Testis (tissue), 3 donors: ENCODE data around the gene TRIM8. TPM values are rescaled to one million over a fixed set of nuclear protein-coding genes. Genes with fewer than 3 reads are reported as not detected.

Experiments
- DNase-seq: peaks from one replicate; pipeline ENCODE4 v3.0.0-alpha.2; 2019
- H3K27ac ChIP-seq, 2 donors: fragments of 200-600 bp; sonication (generic); one replicate each; pipeline ENCODE4 v1.5.1; 2019
- H3K27me3 ChIP-seq: fragments of 200-600 bp; sonication (generic); one replicate; pipeline ENCODE4 v1.5.1; 2019
- H3K36me3 ChIP-seq: fragments of 200-600 bp; sonication (generic); one replicate; pipeline ENCODE4 v1.5.1; 2017; ENCODE audit warnings: low read depth; ENCODE audit errors: missing control alignments
- H3K4me1 ChIP-seq: fragments of 200-600 bp; sonication (generic); one replicate; pipeline ENCODE4 v1.5.1; 2019
- H3K4me3 ChIP-seq, 2 donors: fragments of 200-600 bp; sonication (generic); one replicate each; pipeline ENCODE4 v1.5.1; 2017 to 2019
- H3K9me3 ChIP-seq: fragments of 200-600 bp; sonication (generic); one replicate; pipeline ENCODE4 v1.5.1; 2017
- CTCF ChIP-seq, 3 experiments: fragments of 450-650 bp in 2 of 3; fragments of 200-600 bp in 1 of 3; sonication (generic) in 1 of 3; IDR thresholded peaks; one replicate each; pipeline ENCODE4 v1.5.1; 2016 to 2019; ENCODE audit warnings: antibody characterized with exemption in 3 of 3, mild to moderate bottlenecking in 2 of 3, moderate library complexity in 1 of 3
- POLR2A ChIP-seq: fragments of 450-650 bp; IDR thresholded peaks from one replicate; pipeline ENCODE4 v1.6.1; 2017; ENCODE audit warnings: antibody characterized with exemption, mild to moderate bottlenecking, moderate library complexity
- WGBS, 2 donors: methylation state at CpG; one replicate each; pipeline ENCODE4 v1.1.5; 2018; 5-methylcytosine and 5-hydroxymethylcytosine counted together
- intact Hi-C: fragments of 100-400 bp; cut with DNase I; formaldehyde crosslinking; loops from one replicate; pipeline ENCODE4 v1.15.1; 2023; ENCODE audit warnings: low total_unique reads
- polyA plus RNA-seq: library from polyadenylated mRNA; stranded (reverse); fragments of 350-450 nt; fragmentation: Illumina TruSeq; extraction: RNeasy Lipid Tissue Mini Kit (QIAGEN cat#74804); gene quantifications from one replicate; pipeline ENCODE4 v1.2.3, GENCODE V29; 2014; ENCODE audit warnings: low read depth, low replicate concordance; ENCODE audit not compliant: insufficient read depth
- total RNA-seq, 2 donors: library from RNA; depleted of rRNA; stranded (reverse); fragments of >200 nt; gene quantifications; one replicate each; pipeline ENCODE4 v1.2.3, GENCODE V29; 2016

Gene TRIM8
- total and polyA plus RNA-seq, 3 donors from 2014 or later = 69.8 to 170 (median 114) TPM

GRCh38 chr10:102641880-102642735 is 2.2 kb upstream of the TRIM8 start:
- H3K27ac ChIP-seq = peak overlapping the region; percentile 96 to 99
- peak; percentile 99 for DNase-seq
- no peaks in the 10 kb centered on the region for H3K36me3 ChIP-seq
- no peaks in the 10 kb centered on the region for H3K9me3 ChIP-seq
- intact Hi-C loops = loop anchor here (5.0 to 10.0 kb wide), 2 partner anchors 70 to 137 kb away; partner anchors contain the start of genes ACTR1A, ARL3, SFXN2 and SUFU
- peaks cover 10% of the 10 kb centered on the region for H3K4me1 ChIP-seq
- 0 to 1% methylated on average over 6 to 27 of the region's 77 CpGs for WGBS, 2 donors
- H3K4me3 ChIP-seq = peak overlapping the region; percentile 79 to 81
- no peak for TF ChIP-seq CTCF (IDR thresholded peaks at IDR 0.05)
- peak; percentile 74 for TF ChIP-seq POLR2A
- H3K27me3 ChIP-seq = no peaks in the 10 kb centered on the region

- no peak for TF ChIP-seq POLR2A
- no peak for TF ChIP-seq CTCF (IDR thresholded peaks at IDR 0.05)
- Histone ChIP-seq H3K4me3 (peak overlapping the region; percentile 79 to 81), H3K27ac (peak overlapping the region; percentile 96 to 99), H3K9me3 (no peaks in the 10 kb centered on the region), H3K4me1 (peaks cover 17% of the 10 kb centered on the region), H3K36me3 (no peaks in the 10 kb centered on the region), H3K27me3 (no peaks in the 10 kb centered on the region)
- WGBS, 2 donors = 1% methylated on average over 40 to 42 of the region's 45 CpGs
- DNase-seq = peak; percentile 69
- intact Hi-C loops = loop anchor here (5.0 to 10.0 kb wide), 2 partner anchors 69 to 138 kb away; partner anchors contain the start of genes ACTR1A, ARL3, SFXN2 and SUFU
Observed at GRCh38 chr10:102642736-102643335, 1.4 kb upstream of the TRIM8 start.

GRCh38 chr10:102643336-102644065 is 778 bp upstream of the TRIM8 start:
- no peak for TF ChIP-seq CTCF (IDR thresholded peaks at IDR 0.05)
- no peak for TF ChIP-seq POLR2A
- intact Hi-C loops = loop anchor here (5.0 to 10.0 kb wide), 2 partner anchors 69 to 139 kb away; partner anchors contain the start of genes ACTR1A, ARL3, SFXN2 and SUFU
- Histone ChIP-seq H3K36me3 (no peaks in the 10 kb centered on the region), H3K27ac (peak overlapping the region; percentile 96 to 99), H3K4me3 (peak overlapping the region; percentile 79 to 81), H3K9me3 (no peaks in the 10 kb centered on the region), H3K27me3 (no peaks in the 10 kb centered on the region), H3K4me1 (peaks cover 24% of the 10 kb centered on the region)
- peak; percentile 62 for DNase-seq
- 1 to 2% methylated on average over 31 to 76 of the region's 76 CpGs for WGBS, 2 donors

GRCh38 chr10:102644646-102645387 is 538 bp downstream of the TRIM8 start:
- WGBS, 2 donors = 0% methylated on average over 1 to 44 of the region's 62 CpGs
- Histone ChIP-seq H3K4me1 (peaks cover 37% of the 10 kb centered on the region), H3K27ac (peak overlapping the region; percentile 96 to 99), H3K4me3 (peak overlapping the region; percentile 79 to 81), H3K36me3 (no peaks in the 10 kb centered on the region), H3K27me3 (no peaks in the 10 kb centered on the region), H3K9me3 (no peaks in the 10 kb centered on the region)
- intact Hi-C loops = loop anchor here (5.0 to 10.0 kb wide), 2 partner anchors 67 to 140 kb away; partner anchors contain the start of genes ACTR1A, ARL3, SFXN2 and SUFU
- DNase-seq = peak; percentile 79
- TF ChIP-seq CTCF (IDR thresholded peaks at IDR 0.05) (peak; percentile 37 to 45 (median 41)), POLR2A (no peak)
